Brain microvascular endothelial cell (primary cell): Measurements from ENCODE around the gene CEP131.
A peak's percentile ranks its signal among the peaks of the same experiment; 100 is the strongest.

Source experiments
- DNase-seq: peaks from one replicate; pipeline ENCODE4 v3.0.0-alpha.2; 2020
- H3K27ac ChIP-seq: fragments of 250-450 bp; sonication (Bioruptor Pico); 2 replicates; pipeline ENCODE4 v1.5.1; 2020; ENCODE audit warnings: mild to moderate bottlenecking, moderate library complexity
- H3K27me3 ChIP-seq: fragments of 250-450 bp; sonication (Bioruptor Pico); replicated peaks from 2 replicates; pipeline ENCODE4 v1.5.1; 2020; ENCODE audit warnings: mild to moderate bottlenecking
- H3K36me3 ChIP-seq: fragments of 250-450 bp; sonication (Bioruptor Pico); replicated peaks from 2 replicates; pipeline ENCODE4 v1.5.1; 2020; ENCODE audit warnings: mild to moderate bottlenecking
- H3K4me3 ChIP-seq: 2 replicates; pipeline ENCODE4 v1.5.1; 2011; ENCODE audit warnings: low read depth, mild to moderate bottlenecking, control low read depth, low read length, moderate library complexity
- in situ Hi-C: cut with HindIII; loops from 2 replicates; pipeline ENCODE4 v1.10.0; 2017; ENCODE audit warnings: low sequenced_read_pairs, low pct_ligation_motif_present
- TF ChIP-seq, protein P1 (sequence below): IDR thresholded peaks from 2 replicates; pipeline ENCODE4 v1.5.1; 2011; ENCODE audit warnings: low read depth, mild to moderate bottlenecking, moderate library complexity, low read length, control low read depth, inconsistent platforms; ENCODE audit errors: missing control alignments

Gene CEP131

DNA sequence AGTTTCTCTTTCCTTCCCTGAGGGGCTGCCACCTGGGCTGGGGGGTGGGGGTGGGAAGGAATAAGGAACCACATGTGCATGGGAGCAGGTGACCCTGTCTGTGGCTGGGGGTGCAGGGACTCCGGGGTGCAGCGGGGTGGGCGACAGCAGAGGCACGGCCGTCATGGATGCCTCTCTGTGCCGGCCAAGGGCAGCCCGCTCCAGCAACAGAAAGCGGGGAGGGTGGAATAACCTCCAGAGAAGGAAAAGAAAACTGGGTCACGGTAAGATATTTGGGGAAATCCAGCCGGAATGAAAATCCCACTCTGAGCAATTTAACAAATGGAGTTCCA is 20.5 kb upstream of the CEP131 start:
- in situ Hi-C loops = no loop called here
- Histone ChIP-seq H3K27me3 (no peaks in the 10 kb centered on the region), H3K36me3 (peaks cover 5% of the 10 kb centered on the region), H3K4me3 (no peak overlapping the region), H3K27ac (no peak overlapping the region)
- no peak for DNase-seq
- TF ChIP-seq, protein P1, sequence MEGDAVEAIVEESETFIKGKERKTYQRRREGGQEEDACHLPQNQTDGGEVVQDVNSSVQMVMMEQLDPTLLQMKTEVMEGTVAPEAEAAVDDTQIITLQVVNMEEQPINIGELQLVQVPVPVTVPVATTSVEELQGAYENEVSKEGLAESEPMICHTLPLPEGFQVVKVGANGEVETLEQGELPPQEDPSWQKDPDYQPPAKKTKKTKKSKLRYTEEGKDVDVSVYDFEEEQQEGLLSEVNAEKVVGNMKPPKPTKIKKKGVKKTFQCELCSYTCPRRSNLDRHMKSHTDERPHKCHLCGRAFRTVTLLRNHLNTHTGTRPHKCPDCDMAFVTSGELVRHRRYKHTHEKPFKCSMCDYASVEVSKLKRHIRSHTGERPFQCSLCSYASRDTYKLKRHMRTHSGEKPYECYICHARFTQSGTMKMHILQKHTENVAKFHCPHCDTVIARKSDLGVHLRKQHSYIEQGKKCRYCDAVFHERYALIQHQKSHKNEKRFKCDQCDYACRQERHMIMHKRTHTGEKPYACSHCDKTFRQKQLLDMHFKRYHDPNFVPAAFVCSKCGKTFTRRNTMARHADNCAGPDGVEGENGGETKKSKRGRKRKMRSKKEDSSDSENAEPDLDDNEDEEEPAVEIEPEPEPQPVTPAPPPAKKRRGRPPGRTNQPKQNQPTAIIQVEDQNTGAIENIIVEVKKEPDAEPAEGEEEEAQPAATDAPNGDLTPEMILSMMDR = no peak

DNA sequence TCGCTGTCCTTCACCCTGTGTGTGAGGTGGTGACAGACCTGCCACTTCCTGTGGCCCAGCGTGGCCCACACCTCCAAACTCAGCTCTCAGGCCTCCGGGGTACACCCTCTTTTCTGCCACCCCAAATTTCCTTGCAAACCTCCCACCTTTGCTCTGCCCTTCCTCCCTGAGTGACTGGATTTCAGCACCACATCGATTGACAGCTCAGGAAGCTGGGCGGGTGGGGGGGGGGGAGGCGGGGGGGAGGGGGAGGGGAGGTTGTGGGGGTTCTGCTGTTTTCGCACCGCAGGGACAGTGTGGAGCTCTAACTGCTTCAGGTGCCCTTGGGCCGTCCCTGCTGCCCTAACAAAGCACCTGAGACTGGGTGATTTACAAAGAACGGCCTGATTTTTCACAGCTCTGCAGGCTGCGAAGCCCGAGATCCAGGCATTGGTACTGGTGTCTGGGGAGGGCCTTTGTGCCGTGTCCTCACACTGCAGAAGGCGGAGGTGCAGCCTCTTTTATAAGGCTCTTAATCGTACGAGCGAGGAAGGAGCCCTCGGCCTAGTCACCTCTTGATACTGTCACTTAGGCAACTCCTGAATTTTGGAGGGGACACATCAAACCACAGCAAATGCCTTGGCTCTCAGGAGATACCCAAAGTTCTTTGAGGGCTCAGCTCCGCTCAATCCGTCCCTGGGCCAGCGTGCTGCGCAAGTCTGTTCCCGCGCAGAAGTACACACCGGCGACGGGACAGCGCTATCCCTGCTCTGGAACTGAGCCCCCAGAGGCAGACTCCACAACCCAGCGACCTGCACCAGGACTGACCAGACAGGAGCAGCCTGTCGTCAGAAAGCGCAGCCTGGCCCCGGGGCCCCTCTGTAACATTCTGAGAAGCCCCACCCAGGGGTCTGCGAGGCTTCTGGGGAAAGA is 19.9 kb upstream of the CEP131 start:
- in situ Hi-C loops = no loop called here
- DNase-seq = no peak
- TF ChIP-seq, protein P1 = no peak
- Histone ChIP-seq H3K4me3 (no peak overlapping the region), H3K27me3 (no peaks in the 10 kb centered on the region), H3K36me3 (peaks cover 5% of the 10 kb centered on the region), H3K27ac (no peak overlapping the region)

DNA sequence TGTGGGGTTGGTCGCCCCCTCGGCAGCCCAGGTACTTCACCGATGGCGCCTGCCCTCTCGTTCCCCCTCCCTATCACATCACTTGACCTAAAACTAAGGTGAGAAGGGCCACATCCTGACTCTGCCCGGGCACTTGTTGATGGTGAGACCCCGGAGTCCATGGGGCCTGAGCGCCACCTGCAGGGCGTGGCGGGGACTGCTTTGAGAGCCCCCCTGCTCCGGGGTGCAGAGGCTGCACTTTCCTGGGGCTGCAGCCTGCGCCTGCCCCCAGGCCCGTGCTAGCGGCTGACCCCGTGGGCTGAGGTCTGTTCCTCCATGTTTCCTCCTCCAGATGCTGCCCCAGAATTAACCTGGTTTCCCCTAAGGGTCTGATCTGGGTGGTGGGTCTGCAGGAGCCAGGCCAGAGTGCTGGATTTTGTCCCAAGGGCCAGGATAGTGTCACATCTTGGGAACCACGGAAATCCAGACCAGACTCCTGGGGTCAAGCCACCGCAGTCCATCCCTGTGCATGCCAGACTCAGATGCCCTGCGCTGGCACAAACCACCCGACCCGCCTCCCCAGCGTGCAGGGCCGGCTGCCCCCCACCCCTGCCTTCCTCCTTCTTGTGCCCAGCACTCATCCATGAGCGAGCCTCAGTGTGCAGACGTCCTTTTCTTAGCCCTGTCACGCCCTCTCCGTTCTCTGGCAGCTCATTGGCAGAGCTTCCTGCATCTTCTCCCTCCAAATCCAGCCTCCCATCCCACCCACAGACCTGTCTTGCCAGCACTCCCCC is 19.1 kb upstream of the CEP131 start:
- peaks cover 5% of the 10 kb centered on the region for H3K36me3 ChIP-seq
- no peak overlapping the region for H3K27ac ChIP-seq
- no peak overlapping the region for H3K4me3 ChIP-seq
- TF ChIP-seq, protein P1 = peak; percentile 92
- in situ Hi-C loops = no loop called here
- H3K27me3 ChIP-seq = no peaks in the 10 kb centered on the region
- DNase-seq = peak; percentile 27

DNA sequence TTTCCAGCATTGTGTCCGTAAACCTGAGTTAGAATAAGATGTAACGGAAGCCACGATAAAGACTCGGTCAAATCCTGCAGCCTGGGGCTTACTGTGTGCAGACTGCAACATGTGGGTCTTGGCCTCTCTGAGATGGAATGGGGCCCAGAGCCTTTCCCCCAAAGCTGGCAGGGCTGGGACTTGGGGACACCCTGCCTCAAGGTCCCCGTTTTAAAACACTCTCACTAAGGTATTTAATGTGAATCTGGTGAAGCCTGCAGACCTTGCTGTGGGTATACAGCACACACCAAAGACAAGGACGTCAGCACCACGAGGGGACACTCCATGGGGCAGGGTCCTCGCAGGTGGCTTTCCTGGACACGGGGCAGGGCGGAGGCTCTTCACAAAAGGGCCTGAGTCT is 18.4 kb upstream of the CEP131 start:
- no peaks in the 10 kb centered on the region for H3K27me3 ChIP-seq
- no peak overlapping the region for H3K4me3 ChIP-seq
- TF ChIP-seq, protein P1 = no peak
- H3K36me3 ChIP-seq = peaks cover 5% of the 10 kb centered on the region
- H3K27ac ChIP-seq = no peak overlapping the region
- in situ Hi-C loops = no loop called here
- DNase-seq = no peak

DNA sequence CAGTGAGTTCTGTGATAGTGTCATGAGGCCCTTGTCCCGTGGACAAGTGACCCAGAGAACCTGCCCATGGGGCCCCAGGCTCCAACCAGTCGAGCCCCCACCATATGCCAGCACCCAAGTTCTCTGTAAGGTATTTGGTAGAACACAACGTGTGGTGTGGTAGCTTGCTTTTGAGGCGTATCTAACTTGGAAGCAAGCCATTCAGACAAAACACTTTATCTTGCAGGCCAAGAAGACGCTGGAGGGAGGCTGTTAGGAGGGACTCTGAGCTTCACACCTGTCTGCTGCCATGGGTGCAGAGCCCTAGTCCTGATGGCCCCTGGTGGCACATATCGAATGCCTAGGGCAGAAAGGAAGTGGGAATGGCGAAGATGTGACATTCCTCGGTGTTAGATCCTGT is 18.0 kb upstream of the CEP131 start:
- H3K27me3 ChIP-seq = no peaks in the 10 kb centered on the region
- DNase-seq = no peak
- no peak overlapping the region for H3K4me3 ChIP-seq
- no peak overlapping the region for H3K27ac ChIP-seq
- peaks cover 5% of the 10 kb centered on the region for H3K36me3 ChIP-seq
- TF ChIP-seq, protein P1 = no peak
- in situ Hi-C loops = no loop called here
